T-helper 1 cell treated with Interleukin-12 subunit alpha and Interleukin-12 subunit beta and Interleukin-4 antibody, amounts not matched to agents 30 μg/mL and 1 μg/mL, for 36 hours (primary cell): ENCODE measurements around the gene TMEM269.
"Not testable (repeated sequence)": the region's sequence is repeated elsewhere in the genome, so short reads cannot be mapped to it uniquely, and the experiment has no call there.

Experiments
- H3K27ac Mint-ChIP-seq: one replicate; pipeline ENCODE4 v1.8.0; 2021; ENCODE audit warnings: mild to moderate bottlenecking, mixed read lengths
- H3K27me3 Mint-ChIP-seq: one replicate; pipeline ENCODE4 v1.8.0; 2021; ENCODE audit warnings: low read depth, mixed read lengths
- H3K36me3 Mint-ChIP-seq: one replicate; pipeline ENCODE4 v1.8.0; 2021; ENCODE audit warnings: low read depth, mixed read lengths
- H3K4me1 Mint-ChIP-seq: one replicate; pipeline ENCODE4 v1.8.0; 2021; ENCODE audit warnings: low read depth, mixed read lengths
- H3K4me3 Mint-ChIP-seq: one replicate; pipeline ENCODE4 v1.8.0; 2021; ENCODE audit warnings: mild to moderate bottlenecking, moderate library complexity, mixed read lengths
- H3K9me3 Mint-ChIP-seq: one replicate; pipeline ENCODE4 v1.8.0; 2021; ENCODE audit warnings: mixed read lengths

Gene TMEM269

DNA sequence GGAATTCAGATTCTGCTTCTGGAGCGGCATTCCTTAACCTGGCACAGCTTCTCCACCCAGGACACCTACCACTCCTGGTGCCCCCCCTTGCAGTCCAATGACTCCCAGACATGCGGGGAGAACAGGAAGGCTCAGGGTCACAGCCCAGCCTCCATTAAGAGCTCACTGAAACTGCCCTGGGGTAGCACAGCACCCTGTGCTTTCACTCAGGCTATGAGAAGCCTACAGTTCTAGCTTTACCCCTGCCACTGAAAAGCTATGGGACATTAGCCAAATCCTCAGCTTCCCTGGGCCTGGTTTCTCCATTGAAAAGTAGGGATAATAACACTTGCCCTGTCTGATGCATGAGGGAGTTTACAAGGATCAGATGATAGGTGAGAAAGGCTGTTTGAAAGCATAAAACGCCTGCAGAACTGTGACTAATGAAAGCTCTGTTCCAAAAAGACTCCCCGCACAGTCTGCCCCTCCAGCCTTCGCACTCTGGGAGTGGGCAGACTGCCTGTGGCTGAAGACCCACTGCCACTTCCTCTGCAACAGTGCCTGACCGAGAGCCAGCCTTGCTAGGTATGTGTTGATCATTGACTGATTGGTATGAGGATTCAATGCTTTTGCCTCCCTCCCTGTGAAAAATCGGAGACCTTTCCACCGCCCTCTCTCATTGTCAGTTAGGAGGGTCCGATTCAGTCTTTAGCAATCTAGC, 42.0 kb upstream of the TMEM269 start:
- Mint-ChIP-seq H3K9me3 (no peaks in the 10 kb centered on the region), H3K4me1 (no peaks in the 10 kb centered on the region), H3K27me3 (no peaks in the 10 kb centered on the region), H3K27ac (no peak overlapping the region), H3K36me3 (peaks cover 5% of the 10 kb centered on the region), H3K4me3 (no peak overlapping the region)

GRCh38 chr1:42743317-42744147, 41.3 kb upstream of the TMEM269 start:
- Mint-ChIP-seq H3K36me3 (peaks cover 7% of the 10 kb centered on the region), H3K4me1 (no peaks in the 10 kb centered on the region), H3K4me3 (no peak overlapping the region), H3K27ac (no peak overlapping the region), H3K27me3 (no peaks in the 10 kb centered on the region), H3K9me3 (no peaks in the 10 kb centered on the region)

DNA sequence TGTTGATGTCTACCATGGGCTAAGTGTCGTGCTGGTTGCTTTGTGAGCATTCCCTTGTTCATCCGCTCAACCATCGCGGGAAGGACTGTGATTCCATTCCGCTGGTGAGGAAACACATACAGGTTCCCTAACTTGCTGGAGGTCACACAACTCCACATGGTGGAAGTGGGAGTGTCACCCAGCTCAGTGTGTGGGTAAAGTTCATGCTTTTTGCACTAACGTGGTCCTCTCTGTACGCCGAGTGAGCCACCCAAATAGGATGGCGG, 40.7 kb upstream of the TMEM269 start:
- no peak overlapping the region for H3K4me3 Mint-ChIP-seq
- H3K36me3 Mint-ChIP-seq: peaks cover 12% of the 10 kb centered on the region
- no peaks in the 10 kb centered on the region for H3K27me3 Mint-ChIP-seq
- no peaks in the 10 kb centered on the region for H3K4me1 Mint-ChIP-seq
- no peak overlapping the region for H3K27ac Mint-ChIP-seq
- no peaks in the 10 kb centered on the region for H3K9me3 Mint-ChIP-seq

DNA sequence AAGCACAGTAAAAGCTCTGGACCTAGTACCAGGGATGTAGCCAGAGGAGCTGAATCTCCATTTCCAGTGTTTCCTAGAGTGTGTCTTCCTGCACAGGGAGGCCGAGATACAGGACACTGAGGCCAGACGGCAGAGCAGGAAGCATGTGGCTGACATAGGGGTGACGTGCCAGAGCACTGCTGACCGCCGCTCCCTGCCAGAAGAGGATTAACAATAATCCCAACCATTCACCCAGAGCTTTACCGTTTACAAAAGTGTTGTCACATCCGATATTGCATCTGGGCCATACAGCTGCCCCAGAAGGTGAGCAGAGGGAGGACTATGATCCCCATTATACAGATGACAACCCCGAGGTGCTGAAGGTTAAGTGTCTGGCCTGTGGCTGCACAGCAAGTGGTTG, 38.9 kb upstream of the TMEM269 start:
- Mint-ChIP-seq H3K4me1 (no peaks in the 10 kb centered on the region), H3K27ac (peak overlapping the region; percentile 24), H3K36me3 (peaks cover 25% of the 10 kb centered on the region), H3K4me3 (no peak overlapping the region), H3K9me3 (no peaks in the 10 kb centered on the region), H3K27me3 (no peaks in the 10 kb centered on the region)

- Mint-ChIP-seq H3K4me1 (no peaks in the 10 kb centered on the region), H3K9me3 (no peaks in the 10 kb centered on the region), H3K27me3 (no peaks in the 10 kb centered on the region), H3K36me3 (peaks cover 26% of the 10 kb centered on the region), H3K27ac (no peak overlapping the region), H3K4me3 (no peak overlapping the region)
These were observed 38.2 kb upstream of the TMEM269 start for GRCh38 chr1:42746436-42747105.

DNA sequence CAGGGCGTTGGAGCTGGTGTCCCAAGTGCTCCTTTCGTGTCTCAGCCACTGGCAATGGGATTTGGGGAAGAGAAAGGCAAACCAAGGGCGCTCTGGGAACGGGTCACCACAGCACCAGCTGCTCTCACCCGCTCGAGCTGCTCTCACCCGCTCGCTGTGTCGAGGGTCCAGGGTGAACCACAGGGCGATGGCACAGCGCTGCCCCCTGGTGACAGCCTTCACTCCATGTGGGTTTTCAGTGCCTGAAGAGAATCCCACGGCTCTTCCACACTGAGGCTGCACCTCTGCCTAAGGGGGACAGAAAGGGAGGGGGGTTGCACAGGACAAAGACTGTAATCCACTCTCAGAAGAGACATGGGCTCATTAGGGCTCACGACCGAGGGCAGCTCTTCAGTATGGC, 37.7 kb upstream of the TMEM269 start:
- no peak overlapping the region for H3K27ac Mint-ChIP-seq
- no peaks in the 10 kb centered on the region for H3K27me3 Mint-ChIP-seq
- H3K4me1 Mint-ChIP-seq: no peaks in the 10 kb centered on the region
- peaks cover 31% of the 10 kb centered on the region for H3K36me3 Mint-ChIP-seq
- no peaks in the 10 kb centered on the region for H3K9me3 Mint-ChIP-seq
- H3K4me3 Mint-ChIP-seq: no peak overlapping the region

DNA sequence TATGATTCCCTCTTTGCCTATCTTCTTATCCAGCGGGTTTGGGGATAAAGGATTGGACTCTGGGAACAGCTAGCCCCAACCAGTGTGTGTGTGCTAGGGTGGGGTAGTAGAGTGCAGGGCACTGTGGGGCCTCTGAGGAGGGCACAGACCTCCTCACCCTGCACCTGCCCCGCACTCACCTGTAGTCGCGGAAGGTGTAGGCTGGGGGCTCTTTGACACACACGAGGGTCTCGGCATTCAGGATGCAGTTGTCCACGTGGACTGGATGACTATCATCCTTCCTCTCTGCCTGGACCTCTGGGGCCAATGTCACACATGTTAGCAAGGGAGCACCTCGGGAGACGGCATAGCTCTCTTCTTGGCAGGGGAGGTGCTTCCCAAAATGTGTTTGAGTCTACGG, 36.8 kb upstream of the TMEM269 start:
- Mint-ChIP-seq H3K27ac (no peak overlapping the region), H3K4me1 (no peaks in the 10 kb centered on the region), H3K27me3 (no peaks in the 10 kb centered on the region), H3K9me3 (no peaks in the 10 kb centered on the region), H3K4me3 (no peak overlapping the region), H3K36me3 (peaks cover 39% of the 10 kb centered on the region)

DNA sequence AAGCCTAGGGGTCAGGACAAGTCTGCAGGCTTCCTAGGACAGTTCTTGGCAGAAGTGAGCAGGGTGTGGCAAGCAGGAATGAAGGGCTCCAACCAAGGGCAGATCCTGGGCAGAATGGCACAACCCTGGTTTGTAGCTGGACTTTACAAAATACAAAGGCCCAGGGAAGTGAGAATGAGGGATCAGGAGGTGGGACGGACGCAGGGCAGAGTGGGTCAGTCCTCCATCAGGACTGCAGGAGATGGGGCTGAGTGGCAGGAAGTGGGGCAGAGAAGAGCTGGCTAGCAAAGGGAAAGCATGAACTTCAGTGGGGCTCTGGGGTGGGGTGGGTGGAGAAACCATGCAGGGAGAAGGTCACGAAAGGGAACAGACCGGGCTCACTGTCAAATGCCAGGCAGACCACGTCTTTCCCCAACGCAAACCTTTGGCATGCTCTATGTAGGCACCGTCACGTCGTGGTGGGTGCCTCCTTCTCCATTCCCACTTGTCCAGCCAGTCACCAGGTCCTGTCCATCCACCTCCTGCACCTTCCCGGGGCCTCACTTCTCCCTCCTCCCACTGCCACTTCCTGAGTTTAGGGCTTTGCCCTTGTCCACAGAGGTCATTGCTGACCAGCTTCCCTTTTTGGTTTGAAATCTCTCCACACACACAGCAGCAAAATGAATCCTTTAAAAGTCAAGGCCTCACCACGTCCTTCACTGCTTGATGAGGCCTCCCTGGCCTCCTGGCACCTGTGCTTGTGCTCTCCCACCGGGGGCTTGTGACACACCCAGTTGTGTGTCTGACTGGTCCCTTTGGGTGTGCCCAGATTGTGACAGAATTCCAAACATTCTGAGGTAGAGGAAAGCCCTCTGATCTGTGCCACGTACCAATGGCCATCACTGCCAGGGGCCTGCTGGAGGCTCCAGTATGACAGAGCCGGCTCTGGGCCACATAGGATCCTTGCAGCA, 36.1 kb upstream of the TMEM269 start:
- Mint-ChIP-seq H3K27ac (peak overlapping the region; percentile 41), H3K36me3 (peaks cover 44% of the 10 kb centered on the region), H3K4me1 (no peaks in the 10 kb centered on the region), H3K4me3 (no peak overlapping the region), H3K9me3 (no peaks in the 10 kb centered on the region), H3K27me3 (no peaks in the 10 kb centered on the region)

GRCh38 chr1:42750041-42750440, 34.8 kb upstream of the TMEM269 start:
- Mint-ChIP-seq H3K4me3 (no peak overlapping the region), H3K27ac (no peak overlapping the region), H3K4me1 (no peaks in the 10 kb centered on the region), H3K9me3 (no peaks in the 10 kb centered on the region), H3K27me3 (no peaks in the 10 kb centered on the region), H3K36me3 (peaks cover 53% of the 10 kb centered on the region)

GRCh38 chr1:42751511-42752070, 33.2 kb upstream of the TMEM269 start:
- not testable (repeated sequence) for H3K4me3 Mint-ChIP-seq, H3K9me3 Mint-ChIP-seq, H3K27me3 Mint-ChIP-seq, H3K4me1 Mint-ChIP-seq, H3K27ac Mint-ChIP-seq
- H3K36me3 Mint-ChIP-seq: peaks cover 62% of the 10 kb centered on the region

- Mint-ChIP-seq H3K27me3 (no peaks in the 10 kb centered on the region), H3K4me3 (no peak overlapping the region), H3K27ac (no peak overlapping the region), H3K4me1 (peaks cover 3% of the 10 kb centered on the region), H3K9me3 (no peaks in the 10 kb centered on the region), H3K36me3 (peaks cover 63% of the 10 kb centered on the region)
These were observed 32.5 kb upstream of the TMEM269 start for GRCh38 chr1:42752284-42752683.

GRCh38 chr1:42753070-42753469, 31.7 kb upstream of the TMEM269 start:
- Mint-ChIP-seq H3K9me3 (no peaks in the 10 kb centered on the region), H3K27me3 (no peaks in the 10 kb centered on the region), H3K4me3 (no peak overlapping the region), H3K27ac (no peak overlapping the region), H3K4me1 (peaks cover 3% of the 10 kb centered on the region), H3K36me3 (peaks cover 66% of the 10 kb centered on the region)

DNA sequence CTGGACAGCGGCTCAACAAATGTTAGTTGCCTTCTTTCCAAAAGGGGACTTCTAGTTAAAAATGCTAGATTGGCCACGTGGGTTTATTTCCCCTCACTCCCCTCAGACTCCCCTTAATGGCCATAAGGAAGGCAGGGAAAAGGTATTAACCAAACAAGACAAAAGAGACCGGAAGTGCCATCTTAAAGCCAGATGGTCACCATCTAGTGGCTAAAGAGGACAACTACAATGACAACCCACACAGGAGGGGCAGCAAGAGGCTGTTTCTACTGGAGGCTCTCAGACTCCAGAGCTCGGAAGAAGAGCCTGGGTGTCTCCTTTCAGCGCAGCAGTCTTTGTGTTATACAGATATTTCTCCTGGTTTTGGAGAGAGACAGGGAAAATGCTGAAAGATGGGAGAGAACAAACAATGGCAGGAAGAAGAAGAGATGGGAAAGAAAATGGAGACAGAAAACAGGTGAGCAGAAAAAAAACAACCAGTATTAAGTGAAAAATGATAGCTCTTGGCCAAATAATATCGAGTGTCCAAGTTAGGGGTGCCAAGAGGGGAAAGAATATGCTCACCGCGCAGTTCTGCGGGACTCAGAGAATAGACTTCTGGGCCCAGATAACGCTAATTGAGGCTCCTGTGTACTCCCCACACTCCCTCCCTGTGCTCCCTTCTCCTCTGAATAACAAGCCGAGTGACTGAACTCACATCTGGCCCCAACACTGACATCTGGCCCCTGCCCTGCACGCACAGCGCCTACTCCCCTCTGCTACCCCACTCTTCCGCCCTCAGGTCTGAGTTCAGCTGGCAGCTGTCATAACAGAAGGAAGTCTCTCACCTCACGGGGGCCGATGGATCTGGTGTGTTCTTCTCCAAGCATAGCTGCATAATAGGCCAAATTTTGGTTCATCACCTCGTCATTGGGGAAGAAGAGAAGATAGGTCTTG, 27.6 kb upstream of the TMEM269 start:
- Mint-ChIP-seq H3K4me1 (peaks cover 4% of the 10 kb centered on the region), H3K4me3 (no peak overlapping the region), H3K9me3 (no peaks in the 10 kb centered on the region), H3K27ac (no peak overlapping the region), H3K36me3 (peaks cover 42% of the 10 kb centered on the region), H3K27me3 (no peaks in the 10 kb centered on the region)
